Panc1 (cell line): ENCODE data around the gene KRTDAP.

Experiments
- CTCF ChIP-seq: fragments of 450-650 bp; IDR thresholded peaks from 2 replicates; pipeline ENCODE4 v1.5.1; 2017; ENCODE audit warnings: mild to moderate bottlenecking
- POLR2AphosphoS5 ChIP-seq: IDR thresholded peaks from 2 replicates; pipeline ENCODE4 v1.6.1; 2012; ENCODE audit warnings: mild to moderate bottlenecking, low read depth, low read length, moderate library complexity
- SIN3A ChIP-seq: IDR thresholded peaks from 2 replicates; pipeline ENCODE4 v1.6.1; 2012; ENCODE audit warnings: low read depth, mild to moderate bottlenecking, low read length, moderate library complexity, borderline replicate concordance; ENCODE audit not compliant: insufficient read depth
- TCF7L2 ChIP-seq: IDR thresholded peaks from 2 replicates; pipeline ENCODE4 v1.6.1; 2011; ENCODE audit warnings: mild to moderate bottlenecking, low read depth, low read length, inconsistent platforms
- TF ChIP-seq, protein P1 (sequence below), 2 experiments: IDR thresholded peaks; 2 replicates each; pipeline ENCODE4 v1.6.1; 2011 to 2012; ENCODE audit warnings: low read depth in 2 of 2, control low read depth in 1 of 2, low read length in 1 of 2, mild to moderate bottlenecking in 1 of 2, moderate library complexity in 1 of 2; ENCODE audit not compliant: insufficient read depth in 1 of 2

DNA sequence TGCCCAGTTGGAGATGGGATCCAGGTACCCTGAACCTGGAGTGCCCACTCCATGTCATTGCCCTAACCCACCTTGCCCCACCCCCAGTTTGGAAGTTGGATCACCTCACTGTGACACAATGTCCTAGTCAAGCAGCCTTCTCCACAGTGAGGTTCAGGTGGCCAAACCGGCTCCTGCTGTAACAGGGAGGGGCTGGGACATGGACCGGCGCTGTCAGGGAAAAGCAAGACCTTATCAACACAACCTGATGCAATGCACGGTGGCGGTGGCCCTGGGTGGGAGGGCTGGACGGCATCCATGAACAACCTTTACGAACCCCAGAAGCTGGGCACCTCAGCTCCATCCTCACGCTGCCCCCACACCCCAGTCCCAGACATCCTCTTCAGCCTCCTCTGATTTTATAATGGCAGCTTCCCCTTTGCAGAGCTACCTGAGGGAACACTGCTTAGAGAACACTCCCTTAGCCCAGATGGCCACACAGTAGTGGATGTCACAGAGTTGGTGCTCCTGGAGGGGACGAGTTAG lies 1.6 kb upstream of the KRTDAP start:
- no peak for TF ChIP-seq CTCF
- TF ChIP-seq POLR2AphosphoS5, result no peak
- TF ChIP-seq, protein P1, sequence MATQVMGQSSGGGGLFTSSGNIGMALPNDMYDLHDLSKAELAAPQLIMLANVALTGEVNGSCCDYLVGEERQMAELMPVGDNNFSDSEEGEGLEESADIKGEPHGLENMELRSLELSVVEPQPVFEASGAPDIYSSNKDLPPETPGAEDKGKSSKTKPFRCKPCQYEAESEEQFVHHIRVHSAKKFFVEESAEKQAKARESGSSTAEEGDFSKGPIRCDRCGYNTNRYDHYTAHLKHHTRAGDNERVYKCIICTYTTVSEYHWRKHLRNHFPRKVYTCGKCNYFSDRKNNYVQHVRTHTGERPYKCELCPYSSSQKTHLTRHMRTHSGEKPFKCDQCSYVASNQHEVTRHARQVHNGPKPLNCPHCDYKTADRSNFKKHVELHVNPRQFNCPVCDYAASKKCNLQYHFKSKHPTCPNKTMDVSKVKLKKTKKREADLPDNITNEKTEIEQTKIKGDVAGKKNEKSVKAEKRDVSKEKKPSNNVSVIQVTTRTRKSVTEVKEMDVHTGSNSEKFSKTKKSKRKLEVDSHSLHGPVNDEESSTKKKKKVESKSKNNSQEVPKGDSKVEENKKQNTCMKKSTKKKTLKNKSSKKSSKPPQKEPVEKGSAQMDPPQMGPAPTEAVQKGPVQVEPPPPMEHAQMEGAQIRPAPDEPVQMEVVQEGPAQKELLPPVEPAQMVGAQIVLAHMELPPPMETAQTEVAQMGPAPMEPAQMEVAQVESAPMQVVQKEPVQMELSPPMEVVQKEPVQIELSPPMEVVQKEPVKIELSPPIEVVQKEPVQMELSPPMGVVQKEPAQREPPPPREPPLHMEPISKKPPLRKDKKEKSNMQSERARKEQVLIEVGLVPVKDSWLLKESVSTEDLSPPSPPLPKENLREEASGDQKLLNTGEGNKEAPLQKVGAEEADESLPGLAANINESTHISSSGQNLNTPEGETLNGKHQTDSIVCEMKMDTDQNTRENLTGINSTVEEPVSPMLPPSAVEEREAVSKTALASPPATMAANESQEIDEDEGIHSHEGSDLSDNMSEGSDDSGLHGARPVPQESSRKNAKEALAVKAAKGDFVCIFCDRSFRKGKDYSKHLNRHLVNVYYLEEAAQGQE (IDR thresholded peaks at IDR 0.05; ENCODE audit: insufficient read depth in 1 of 2, low read depth in 2 of 2, low read length in 1 of 2), result no peak
- no peak for TF ChIP-seq SIN3A
- no peak for TF ChIP-seq TCF7L2
